ENCODE results near the gene CDC37. TPM values are rescaled to one million over a fixed set of nuclear protein-coding genes. Genes with fewer than 3 reads are reported as not detected.

The CDC37 gene
- total RNA-seq, 4 donors from 2014 or later, result 127 to 260 (median 155) TPM

GRCh38 chr19:10424011-10424637, 20.8 kb upstream of the CDC37 start:
- Histone ChIP-seq H3K4me3 (peak overlapping the region in 3 of 4 donors; percentile 2 to 49 (median 42)), H3K27me3 (peaks cover 0 to 86% of the 10 kb centered on the region in 2 donors), H3K36me3 (no peaks in the 10 kb centered on the region), H3K9me3 (no peaks in the 10 kb centered on the region), H3K27ac (no peak overlapping the region), H3K4me1 (peaks cover 0 to 43% (median 26%) of the 10 kb centered on the region in 4 donors)
- 4 to 5% methylated on average over 27 to 34 of the region's 38 CpGs for WGBS, 2 donors
- TF ChIP-seq EP300 (IDR thresholded peaks at IDR 0.05), result no peak
- TF ChIP-seq CTCF (IDR thresholded peaks at IDR 0.05), result peak; percentile 87 to 95 (median 92)
- no peak for TF ChIP-seq POLR2A (IDR thresholded peaks at IDR 0.05)
- DNase-seq (ENCODE audit: low spot score in 2 of 2), result peak; percentile 60 to 75

GRCh38 chr19:10422846-10423245, 19.5 kb upstream of the CDC37 start:
- H3K9me3 ChIP-seq, result no peaks in the 10 kb centered on the region
- WGBS, 2 donors, result 57 to 75% methylated on average over 3 of the region's 3 CpGs
- no peak for DNase-seq (ENCODE audit: low spot score in 2 of 2)
- H3K27ac ChIP-seq, result no peak overlapping the region
- no peak overlapping the region for H3K4me3 ChIP-seq
- H3K36me3 ChIP-seq, result no peaks in the 10 kb centered on the region
- TF ChIP-seq EP300 (IDR thresholded peaks at IDR 0.05), result no peak
- TF ChIP-seq POLR2A (IDR thresholded peaks at IDR 0.05), result no peak
- TF ChIP-seq CTCF (IDR thresholded peaks at IDR 0.05), result no peak
- peaks cover 0 to 96% of the 10 kb centered on the region in 2 donors for H3K27me3 ChIP-seq
- peaks cover 0 to 47% (median 32%) of the 10 kb centered on the region in 4 donors for H3K4me1 ChIP-seq

GRCh38 chr19:10422046-10422461, 18.7 kb upstream of the CDC37 start:
- DNase-seq (ENCODE audit: low spot score in 2 of 2), result no peak
- TF ChIP-seq CTCF (IDR thresholded peaks at IDR 0.05), result no peak
- no peak for TF ChIP-seq EP300 (IDR thresholded peaks at IDR 0.05)
- no peak for TF ChIP-seq POLR2A (IDR thresholded peaks at IDR 0.05)
- Histone ChIP-seq H3K27ac (no peak overlapping the region), H3K9me3 (no peaks in the 10 kb centered on the region), H3K36me3 (no peaks in the 10 kb centered on the region), H3K4me3 (no peak overlapping the region), H3K4me1 (peaks cover 0 to 55% (median 32%) of the 10 kb centered on the region in 4 donors), H3K27me3 (peaks cover 0 to 96% of the 10 kb centered on the region in 2 donors)
- 32 to 50% methylated on average over 4 of the region's 4 CpGs for WGBS, 2 donors

- peaks cover 0 to 61% (median 35%) of the 10 kb centered on the region in 4 donors for H3K4me1 ChIP-seq
- H3K27ac ChIP-seq, result no peak overlapping the region
- H3K9me3 ChIP-seq, result peaks cover 0 to 4% (median 0%) of the 10 kb centered on the region in 4 donors
- no peaks in the 10 kb centered on the region for H3K36me3 ChIP-seq
- H3K27me3 ChIP-seq, result peaks cover 0 to 96% of the 10 kb centered on the region in 2 donors
- TF ChIP-seq POLR2A (IDR thresholded peaks at IDR 0.05) (no peak), CTCF (IDR thresholded peaks at IDR 0.05) (no peak), EP300 (IDR thresholded peaks at IDR 0.05) (no peak)
- H3K4me3 ChIP-seq, result no peak overlapping the region
- no peak for DNase-seq (ENCODE audit: low spot score in 2 of 2)
- 17 to 21% methylated on average over 13 to 17 of the region's 17 CpGs for whole genome bisulfite sequencing, 2 donors
These were observed 18.1 kb upstream of the CDC37 start for GRCh38 chr19:10421240-10422045.

All from tibial nerve (tissue), 4 donors.